Measurements from ENCODE around the gene SMIM41.

Gene SMIM41

GRCh38 chr12:52147964-52148463 lies 68.5 kb downstream of the SMIM41 start:
- Histone ChIP-seq H3K4me1 (no peaks in the 10 kb centered on the region), H3K27ac (no peak overlapping the region)

GRCh38 chr12:52148464-52149181 lies 69.1 kb downstream of the SMIM41 start:
- H3K36me3 ChIP-seq (ENCODE audit: control insufficient read depth, insufficient read depth, low read length) = no peaks in the 10 kb centered on the region
- H3K9me3 ChIP-seq (ENCODE audit: control insufficient read depth, low read length) = no peaks in the 10 kb centered on the region
- no peak overlapping the region for H3K4me2 ChIP-seq (ENCODE audit: low read length)
- H3K4me3 ChIP-seq (ENCODE audit: low read depth, low read length) = no peak overlapping the region
- no peak overlapping the region for H2AFZ ChIP-seq
- H3K9ac ChIP-seq = no peak overlapping the region
- no peaks in the 10 kb centered on the region for H3K27me3 ChIP-seq (ENCODE audit: control insufficient read depth, insufficient read depth, low read length)
- no peak overlapping the region for H3K27ac ChIP-seq
- H3K79me2 ChIP-seq = no peaks in the 10 kb centered on the region
- no peak for TF ChIP-seq CTCF (IDR thresholded peaks at IDR 0.05)
- no peaks in the 10 kb centered on the region for H3K4me1 ChIP-seq

More at GRCh38 chr12:52147964-52148463, 68.5 kb downstream of the SMIM41 start:
- no peak overlapping the region for H3K9ac ChIP-seq
- H3K36me3 ChIP-seq (ENCODE audit: control insufficient read depth, insufficient read depth, low read length) = no peaks in the 10 kb centered on the region
- H2AFZ ChIP-seq = no peak overlapping the region
- H3K4me3 ChIP-seq (ENCODE audit: low read depth, low read length) = no peak overlapping the region
- no peak overlapping the region for H3K4me2 ChIP-seq (ENCODE audit: low read length)
- H3K79me2 ChIP-seq = no peaks in the 10 kb centered on the region
- H3K9me3 ChIP-seq (ENCODE audit: control insufficient read depth, low read length) = no peaks in the 10 kb centered on the region
- no peaks in the 10 kb centered on the region for H3K27me3 ChIP-seq (ENCODE audit: control insufficient read depth, insufficient read depth, low read length)
- TF ChIP-seq CTCF (IDR thresholded peaks at IDR 0.05) = no peak

GRCh38 chr12:52149182-52149641 lies 69.7 kb downstream of the SMIM41 start:
- Histone ChIP-seq H3K36me3 (ENCODE audit: control insufficient read depth, insufficient read depth, low read length) (no peaks in the 10 kb centered on the region), H3K9me3 (ENCODE audit: control insufficient read depth, low read length) (no peaks in the 10 kb centered on the region), H3K4me3 (ENCODE audit: low read depth, low read length) (no peak overlapping the region), H3K79me2 (no peaks in the 10 kb centered on the region), H3K9ac (no peak overlapping the region), H3K4me1 (no peaks in the 10 kb centered on the region), H3K27me3 (ENCODE audit: control insufficient read depth, insufficient read depth, low read length) (no peaks in the 10 kb centered on the region), H3K4me2 (ENCODE audit: low read length) (no peak overlapping the region), H2AFZ (no peak overlapping the region), H3K27ac (no peak overlapping the region)
- no peak for TF ChIP-seq CTCF (IDR thresholded peaks at IDR 0.05)

- no peaks in the 10 kb centered on the region for H3K9me3 ChIP-seq (ENCODE audit: control insufficient read depth, low read length)
- no peak overlapping the region for H3K4me2 ChIP-seq (ENCODE audit: low read length)
- H3K36me3 ChIP-seq (ENCODE audit: control insufficient read depth, insufficient read depth, low read length) = no peaks in the 10 kb centered on the region
- no peak overlapping the region for H3K9ac ChIP-seq
- H3K4me1 ChIP-seq = no peaks in the 10 kb centered on the region
- H3K4me3 ChIP-seq (ENCODE audit: low read depth, low read length) = no peak overlapping the region
- no peaks in the 10 kb centered on the region for H3K27me3 ChIP-seq (ENCODE audit: control insufficient read depth, insufficient read depth, low read length)
- H2AFZ ChIP-seq = no peak overlapping the region
- no peaks in the 10 kb centered on the region for H3K79me2 ChIP-seq
- no peak overlapping the region for H3K27ac ChIP-seq
- no peak for TF ChIP-seq CTCF (IDR thresholded peaks at IDR 0.05)
Measured at GRCh38 chr12:52149651-52150241, 70.2 kb downstream of the SMIM41 start.
